Endothelial cell of umbilical vein (primary cell): ENCODE data around the gene SPIRE2.

Experiments used
- EZH2 ChIP-seq: IDR thresholded peaks from 2 replicates; pipeline ENCODE4 v1.6.1; 2012; ENCODE audit warnings: borderline replicate concordance, low read depth, mild to moderate bottlenecking, moderate library complexity, low read length, inconsistent platforms; ENCODE audit not compliant: severe bottlenecking
- POLR2A ChIP-seq: IDR thresholded peaks from 2 replicates; pipeline ENCODE4 v1.6.1; 2012; ENCODE audit warnings: low read depth, mild to moderate bottlenecking, control low read depth, low read length
- TF ChIP-seq, protein P1 (sequence below), 2 donors: IDR thresholded peaks; 1 replicate in 1 of 2; 2 replicates in 1 of 2; pipeline ENCODE4 v1.5.1; 2011; ENCODE audit warnings: low read length in 2 of 2, mild to moderate bottlenecking in 2 of 2, moderate library complexity in 2 of 2, control low read depth in 1 of 2, inconsistent platforms in 1 of 2, low read depth in 1 of 2; ENCODE audit not compliant: insufficient read depth in 1 of 2; ENCODE audit errors: extremely low read depth in 1 of 2
- TF ChIP-seq, protein P2 (sequence below): IDR thresholded peaks from 2 replicates; pipeline ENCODE4 v1.6.1; 2011; ENCODE audit not compliant: insufficient read depth, insufficient read length

DNA sequence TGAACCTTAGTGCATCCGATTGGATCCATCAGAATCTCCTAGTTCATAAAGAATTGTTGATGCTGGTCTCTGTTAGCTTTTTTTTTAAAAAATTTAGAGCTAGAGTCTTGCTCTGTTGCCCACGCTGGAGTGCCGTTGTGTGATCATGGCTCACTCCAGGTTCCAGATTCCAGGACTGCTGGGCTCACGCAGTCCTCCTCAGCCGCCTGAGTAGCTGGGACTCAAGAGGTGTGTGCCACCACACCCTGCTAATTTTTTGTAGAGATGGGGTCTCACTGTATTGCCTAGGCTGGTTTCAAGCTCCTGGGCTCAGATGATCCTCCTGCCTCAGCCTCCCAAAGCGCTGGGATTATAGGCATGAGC is 53.1 kb downstream of the SPIRE2 start:
- TF ChIP-seq, protein P1, sequence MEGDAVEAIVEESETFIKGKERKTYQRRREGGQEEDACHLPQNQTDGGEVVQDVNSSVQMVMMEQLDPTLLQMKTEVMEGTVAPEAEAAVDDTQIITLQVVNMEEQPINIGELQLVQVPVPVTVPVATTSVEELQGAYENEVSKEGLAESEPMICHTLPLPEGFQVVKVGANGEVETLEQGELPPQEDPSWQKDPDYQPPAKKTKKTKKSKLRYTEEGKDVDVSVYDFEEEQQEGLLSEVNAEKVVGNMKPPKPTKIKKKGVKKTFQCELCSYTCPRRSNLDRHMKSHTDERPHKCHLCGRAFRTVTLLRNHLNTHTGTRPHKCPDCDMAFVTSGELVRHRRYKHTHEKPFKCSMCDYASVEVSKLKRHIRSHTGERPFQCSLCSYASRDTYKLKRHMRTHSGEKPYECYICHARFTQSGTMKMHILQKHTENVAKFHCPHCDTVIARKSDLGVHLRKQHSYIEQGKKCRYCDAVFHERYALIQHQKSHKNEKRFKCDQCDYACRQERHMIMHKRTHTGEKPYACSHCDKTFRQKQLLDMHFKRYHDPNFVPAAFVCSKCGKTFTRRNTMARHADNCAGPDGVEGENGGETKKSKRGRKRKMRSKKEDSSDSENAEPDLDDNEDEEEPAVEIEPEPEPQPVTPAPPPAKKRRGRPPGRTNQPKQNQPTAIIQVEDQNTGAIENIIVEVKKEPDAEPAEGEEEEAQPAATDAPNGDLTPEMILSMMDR (IDR thresholded peaks at IDR 0.05; ENCODE audit: extremely low read depth in 1 of 2, insufficient read depth in 1 of 2, low read depth in 1 of 2, low read length in 2 of 2): no peak
- TF ChIP-seq, protein P2, sequence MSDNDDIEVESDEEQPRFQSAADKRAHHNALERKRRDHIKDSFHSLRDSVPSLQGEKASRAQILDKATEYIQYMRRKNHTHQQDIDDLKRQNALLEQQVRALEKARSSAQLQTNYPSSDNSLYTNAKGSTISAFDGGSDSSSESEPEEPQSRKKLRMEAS: no peak
- no peak for TF ChIP-seq POLR2A
- TF ChIP-seq EZH2: no peak
